GM23338 (cell line): ENCODE measurements around the gene SLCO4A1. TPM values are rescaled to one million over a fixed set of nuclear protein-coding genes. Genes with fewer than 3 reads are reported as not detected.

Experiments
- ATAC-seq: fragments of 200-7000 bp; cut with Tn5 transposase; 3 replicates; pipeline ENCODE4 v1.9.1; 2020
- DNase-seq: peaks from one replicate; pipeline ENCODE4 v3.0.0-alpha.2; 2015; ENCODE audit warnings: low spot score
- H2AFZ ChIP-seq: fragments of 200-600 bp; sonication (generic); 2 replicates; pipeline ENCODE4 v1.8.0; 2016; ENCODE audit warnings: antibody characterized with exemption, mild to moderate bottlenecking, moderate library complexity
- H3F3A ChIP-seq: fragments of 200-600 bp; sonication (generic); replicated peaks from 2 replicates; pipeline ENCODE4 v1.8.0; 2017; ENCODE audit warnings: antibody characterized with exemption, mixed run types, low read depth
- H3K27ac ChIP-seq: fragments of 200-600 bp; sonication (generic); 2 replicates; pipeline ENCODE4 v1.6.1; 2016; ENCODE audit warnings: low read depth
- H3K27me3 ChIP-seq: fragments of 200-600 bp; sonication (generic); 2 replicates; pipeline ENCODE4 v1.8.0; 2016; ENCODE audit warnings: mild to moderate bottlenecking, mixed run types, moderate library complexity; ENCODE audit not compliant: insufficient read depth
- H3K36me3 ChIP-seq: fragments of 200-600 bp; sonication (generic); 2 replicates; pipeline ENCODE4 v1.8.0; 2016; ENCODE audit warnings: mild to moderate bottlenecking; ENCODE audit not compliant: insufficient read depth
- H3K4me1 ChIP-seq: fragments of 200-600 bp; sonication (generic); 2 replicates; pipeline ENCODE4 v1.8.0; 2016; ENCODE audit warnings: mild to moderate bottlenecking, moderate library complexity; ENCODE audit not compliant: insufficient read depth
- H3K4me2 ChIP-seq: fragments of 200-600 bp; sonication (generic); 2 replicates; pipeline ENCODE4 v1.7.1; 2017; ENCODE audit warnings: mixed run types
- H3K4me3 ChIP-seq: fragments of 200-600 bp; sonication (generic); 2 replicates; pipeline ENCODE4 v1.6.1; 2016; ENCODE audit warnings: mixed run types
- H3K79me2 ChIP-seq: fragments of 200-600 bp; sonication (generic); replicated peaks from 2 replicates; pipeline ENCODE4 v1.8.0; 2017; ENCODE audit warnings: mild to moderate bottlenecking; ENCODE audit not compliant: insufficient read depth
- H3K9me2 ChIP-seq: fragments of 200-600 bp; sonication (generic); 2 replicates; pipeline ENCODE4 v1.8.0; 2017; ENCODE audit not compliant: insufficient read depth
- H4K20me1 ChIP-seq: fragments of 200-600 bp; sonication (generic); replicated peaks from 2 replicates; pipeline ENCODE4 v1.8.0; 2017; ENCODE audit warnings: mild to moderate bottlenecking; ENCODE audit not compliant: insufficient read depth
- H3K27ac Mint-ChIP-seq: 2 replicates; pipeline ENCODE4 v1.8.0; 2020; ENCODE audit warnings: inconsistent platforms, mild to moderate bottlenecking, moderate library complexity, mixed read lengths
- H3K27me3 Mint-ChIP-seq: 3 replicates; pipeline ENCODE4 v1.8.0; 2022; ENCODE audit warnings: low read depth, mild to moderate bottlenecking, moderate library complexity, mixed read lengths, inconsistent platforms; ENCODE audit not compliant: insufficient read depth, poor library complexity
- H3K36me3 Mint-ChIP-seq: 3 replicates; pipeline ENCODE4 v1.8.0; 2021; ENCODE audit warnings: low read depth, mild to moderate bottlenecking, inconsistent platforms, moderate library complexity, mixed read lengths
- H3K4me1 Mint-ChIP-seq: 3 replicates; pipeline ENCODE4 v1.8.0; 2020; ENCODE audit warnings: mild to moderate bottlenecking, inconsistent platforms, mixed read lengths
- H3K4me3 Mint-ChIP-seq: 3 replicates; pipeline ENCODE4 v1.8.0; 2021; ENCODE audit warnings: moderate library complexity, mild to moderate bottlenecking, inconsistent platforms, mixed read lengths
- H3K9me3 Mint-ChIP-seq: 3 replicates; pipeline ENCODE4 v1.8.0; 2020; ENCODE audit warnings: moderate library complexity, mild to moderate bottlenecking, inconsistent platforms, mixed read lengths
- CREB1 ChIP-seq: fragments of 250-450 bp; sonication (Bioruptor Pico); IDR thresholded peaks from 2 replicates; pipeline ENCODE4 v1.5.0; 2020; ENCODE audit warnings: low read depth, mild to moderate bottlenecking, moderate library complexity
- ETS1 ChIP-seq: IDR thresholded peaks from 2 replicates; pipeline ENCODE4 v1.6.1; 2016; ENCODE audit warnings: antibody characterized with exemption
- EZH2 ChIP-seq: fragments of 200-600 bp; sonication (generic); IDR thresholded peaks from one replicate; pipeline ENCODE4 v1.8.0; 2017; ENCODE audit warnings: antibody characterized with exemption, mild to moderate bottlenecking, low read depth; ENCODE audit not compliant: unreplicated experiment
- EZH2phosphoT487 ChIP-seq: fragments of 200-600 bp; sonication (generic); IDR thresholded peaks from one replicate; pipeline ENCODE4 v1.8.1; 2018; ENCODE audit warnings: antibody characterized with exemption; ENCODE audit not compliant: unreplicated experiment
- NANOG ChIP-seq: IDR thresholded peaks from 2 replicates; pipeline ENCODE4 v1.6.1; 2016; ENCODE audit warnings: antibody characterized with exemption, borderline replicate concordance
- POLR2AphosphoS5 ChIP-seq: IDR thresholded peaks from 2 replicates; pipeline ENCODE4 v1.6.1; 2016; ENCODE audit warnings: antibody characterized with exemption, low read depth
- STAT1 ChIP-seq: IDR thresholded peaks from one replicate; pipeline ENCODE4 v1.6.1; 2016; ENCODE audit warnings: antibody characterized with exemption; ENCODE audit not compliant: unreplicated experiment
- ZNF114 ChIP-seq: fragments of 250-450 bp; sonication (Bioruptor Pico); IDR thresholded peaks from 2 replicates; pipeline ENCODE4 v1.5.0; 2020; ENCODE audit warnings: mild to moderate bottlenecking, moderate library complexity
- ZNF331 ChIP-seq: fragments of 250-450 bp; sonication (Bioruptor Pico); IDR thresholded peaks from 2 replicates; pipeline ENCODE4 v1.5.0; 2020; ENCODE audit warnings: low read depth, mild to moderate bottlenecking, moderate library complexity
- polyA plus RNA-seq: library from polyadenylated mRNA; unstranded; fragments of >200 nt; fragmentation: Nextera tagmentation; extraction: Ambion mirVana; gene quantifications from 2 replicates; pipeline ENCODE4 v1.2.1, GENCODE V29; 2016
- total RNA-seq: library from RNA; depleted of rRNA; stranded (reverse); fragments of >200 nt; shearing (Covaris generic); gene quantifications from 2 replicates; pipeline ENCODE4 v1.2.3, GENCODE V29; 2014
- TF ChIP-seq, protein P1 (sequence below): IDR thresholded peaks from one replicate; pipeline ENCODE4 v1.6.1; 2018; ENCODE audit warnings: antibody characterized with exemption; ENCODE audit not compliant: unreplicated experiment
- TF ChIP-seq, protein P2 (sequence below), 2 experiments: fragments of 200-600 bp in 1 of 2; sonication (generic) in 1 of 2; conservative IDR thresholded peaks; 2 replicates each; pipeline versions ENCODE4 v1.5.1 to v1.6.1; 2016 to 2017; ENCODE audit warnings: antibody characterized with exemption in 2 of 2, low read depth in 2 of 2, mild to moderate bottlenecking in 2 of 2, moderate library complexity in 1 of 2

SLCO4A1 gene
- total and polyA plus RNA-seq, 2 experiments from 2014 or later = 28.5 to 41.6 TPM

DNA sequence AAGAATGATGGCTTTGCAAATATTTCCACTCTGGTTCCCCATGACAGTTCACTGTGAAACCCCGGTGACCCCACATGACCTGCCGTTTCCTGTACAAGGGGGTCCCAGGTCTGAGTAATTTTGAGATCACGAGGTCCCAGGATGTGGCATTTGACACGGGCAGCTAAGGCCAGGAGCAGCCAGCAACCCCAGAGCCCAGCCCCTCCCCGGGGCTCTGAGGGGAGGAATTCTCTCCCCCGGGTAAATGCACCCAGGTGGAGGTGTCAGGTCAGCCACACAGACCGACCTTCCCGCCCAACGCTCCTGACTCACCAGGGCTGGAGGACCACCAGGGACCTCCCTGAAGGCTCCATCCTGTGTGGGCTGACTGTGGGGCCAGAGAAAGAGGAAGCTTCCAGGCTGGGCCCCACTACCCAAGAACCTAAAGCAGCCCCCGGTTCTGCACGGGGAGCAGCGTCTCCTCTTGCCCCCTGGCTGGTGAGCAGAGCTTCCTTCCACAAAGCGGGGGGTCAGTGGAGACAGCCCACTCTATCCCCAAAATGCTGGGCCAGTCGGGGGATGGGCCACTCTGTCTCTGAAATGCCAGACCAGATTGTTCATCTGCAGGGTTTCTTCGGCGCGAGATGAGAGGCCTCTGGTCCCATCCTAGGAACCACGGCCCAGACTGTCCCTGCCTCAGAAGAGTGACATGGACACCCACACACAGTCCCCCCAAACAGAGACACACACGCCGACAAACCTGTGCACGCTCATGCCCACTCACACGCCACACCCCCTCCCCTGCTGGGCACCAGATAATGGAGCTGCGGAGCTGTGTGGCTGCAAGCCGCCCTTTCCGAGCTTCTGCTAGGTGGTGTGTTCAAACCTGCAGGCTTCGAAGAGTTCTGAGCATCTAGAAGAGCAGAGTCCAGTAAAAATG is 23.4 kb upstream of the SLCO4A1 start (continued):
- TF ChIP-seq ETS1 (no peak), NANOG (no peak), POLR2AphosphoS5 (no peak), EZH2phosphoT487 (no peak), EZH2 (no peak)
- TF ChIP-seq, protein P1, sequence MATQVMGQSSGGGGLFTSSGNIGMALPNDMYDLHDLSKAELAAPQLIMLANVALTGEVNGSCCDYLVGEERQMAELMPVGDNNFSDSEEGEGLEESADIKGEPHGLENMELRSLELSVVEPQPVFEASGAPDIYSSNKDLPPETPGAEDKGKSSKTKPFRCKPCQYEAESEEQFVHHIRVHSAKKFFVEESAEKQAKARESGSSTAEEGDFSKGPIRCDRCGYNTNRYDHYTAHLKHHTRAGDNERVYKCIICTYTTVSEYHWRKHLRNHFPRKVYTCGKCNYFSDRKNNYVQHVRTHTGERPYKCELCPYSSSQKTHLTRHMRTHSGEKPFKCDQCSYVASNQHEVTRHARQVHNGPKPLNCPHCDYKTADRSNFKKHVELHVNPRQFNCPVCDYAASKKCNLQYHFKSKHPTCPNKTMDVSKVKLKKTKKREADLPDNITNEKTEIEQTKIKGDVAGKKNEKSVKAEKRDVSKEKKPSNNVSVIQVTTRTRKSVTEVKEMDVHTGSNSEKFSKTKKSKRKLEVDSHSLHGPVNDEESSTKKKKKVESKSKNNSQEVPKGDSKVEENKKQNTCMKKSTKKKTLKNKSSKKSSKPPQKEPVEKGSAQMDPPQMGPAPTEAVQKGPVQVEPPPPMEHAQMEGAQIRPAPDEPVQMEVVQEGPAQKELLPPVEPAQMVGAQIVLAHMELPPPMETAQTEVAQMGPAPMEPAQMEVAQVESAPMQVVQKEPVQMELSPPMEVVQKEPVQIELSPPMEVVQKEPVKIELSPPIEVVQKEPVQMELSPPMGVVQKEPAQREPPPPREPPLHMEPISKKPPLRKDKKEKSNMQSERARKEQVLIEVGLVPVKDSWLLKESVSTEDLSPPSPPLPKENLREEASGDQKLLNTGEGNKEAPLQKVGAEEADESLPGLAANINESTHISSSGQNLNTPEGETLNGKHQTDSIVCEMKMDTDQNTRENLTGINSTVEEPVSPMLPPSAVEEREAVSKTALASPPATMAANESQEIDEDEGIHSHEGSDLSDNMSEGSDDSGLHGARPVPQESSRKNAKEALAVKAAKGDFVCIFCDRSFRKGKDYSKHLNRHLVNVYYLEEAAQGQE = no peak

DNA sequence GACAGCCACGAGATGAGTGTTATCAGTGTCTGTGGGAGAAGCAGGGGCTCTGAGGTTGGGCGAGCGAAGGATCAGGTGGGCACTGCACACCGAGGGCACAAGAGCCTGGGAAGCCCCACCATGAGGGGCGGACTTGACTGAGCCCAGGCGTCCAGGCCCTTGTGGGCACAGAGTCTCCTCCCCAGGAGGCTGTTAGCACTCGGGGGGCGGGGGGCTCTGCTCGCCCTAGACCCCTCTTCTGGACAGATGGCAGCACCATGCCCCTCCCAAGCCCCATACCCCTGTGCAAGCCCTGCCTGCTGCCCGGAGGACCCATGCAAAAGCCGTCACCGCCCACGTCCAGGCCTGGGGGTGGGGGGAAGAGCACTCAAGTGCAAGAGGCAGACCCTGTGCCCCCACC is 21.7 kb upstream of the SLCO4A1 start:
- H3K9me2 ChIP-seq = no peaks in the 10 kb centered on the region
- Mint-ChIP-seq H3K4me3 (no peak overlapping the region), H3K27me3 (no peaks in the 10 kb centered on the region), H3K36me3 (no peaks in the 10 kb centered on the region), H3K27ac (no peak overlapping the region), H3K9me3 (no peaks in the 10 kb centered on the region), H3K4me1 (peaks cover 19% of the 10 kb centered on the region)
- H4K20me1 ChIP-seq = no peaks in the 10 kb centered on the region
- H2AFZ ChIP-seq = no peak overlapping the region
- no peaks in the 10 kb centered on the region for H3K36me3 ChIP-seq
- no peak overlapping the region for H3K27ac ChIP-seq
- no peak overlapping the region for H3K4me3 ChIP-seq
- peaks cover 14% of the 10 kb centered on the region for H3K4me1 ChIP-seq
- 0 out of 2 replicates have a peak, but pooled peaks cover 3% of the 10 kb centered on the region for H3F3A ChIP-seq
- H3K79me2 ChIP-seq = no peaks in the 10 kb centered on the region
- H3K4me2 ChIP-seq = no peak overlapping the region
- H3K27me3 ChIP-seq = no peaks in the 10 kb centered on the region
- no peak for DNase-seq
- ATAC-seq = no peak
- TF ChIP-seq, protein P2, sequence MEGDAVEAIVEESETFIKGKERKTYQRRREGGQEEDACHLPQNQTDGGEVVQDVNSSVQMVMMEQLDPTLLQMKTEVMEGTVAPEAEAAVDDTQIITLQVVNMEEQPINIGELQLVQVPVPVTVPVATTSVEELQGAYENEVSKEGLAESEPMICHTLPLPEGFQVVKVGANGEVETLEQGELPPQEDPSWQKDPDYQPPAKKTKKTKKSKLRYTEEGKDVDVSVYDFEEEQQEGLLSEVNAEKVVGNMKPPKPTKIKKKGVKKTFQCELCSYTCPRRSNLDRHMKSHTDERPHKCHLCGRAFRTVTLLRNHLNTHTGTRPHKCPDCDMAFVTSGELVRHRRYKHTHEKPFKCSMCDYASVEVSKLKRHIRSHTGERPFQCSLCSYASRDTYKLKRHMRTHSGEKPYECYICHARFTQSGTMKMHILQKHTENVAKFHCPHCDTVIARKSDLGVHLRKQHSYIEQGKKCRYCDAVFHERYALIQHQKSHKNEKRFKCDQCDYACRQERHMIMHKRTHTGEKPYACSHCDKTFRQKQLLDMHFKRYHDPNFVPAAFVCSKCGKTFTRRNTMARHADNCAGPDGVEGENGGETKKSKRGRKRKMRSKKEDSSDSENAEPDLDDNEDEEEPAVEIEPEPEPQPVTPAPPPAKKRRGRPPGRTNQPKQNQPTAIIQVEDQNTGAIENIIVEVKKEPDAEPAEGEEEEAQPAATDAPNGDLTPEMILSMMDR (conservative IDR thresholded peaks at IDR 0.05; ENCODE audit: low read depth in 2 of 2) = no peak
- TF ChIP-seq STAT1 = no peak
- no peak for TF ChIP-seq ZNF331 (CRISPR knock-in tag)
- TF ChIP-seq ZNF114 = no peak
- TF ChIP-seq ETS1 = no peak
- no peak for TF ChIP-seq POLR2AphosphoS5
- no peak for TF ChIP-seq EZH2phosphoT487
- no peak for TF ChIP-seq CREB1
- TF ChIP-seq, protein P1 = no peak
- TF ChIP-seq NANOG = no peak
